OCI-LY7 (cell line): Measurements from ENCODE around the gene CDH2. TPM values are rescaled to one million over a fixed set of nuclear protein-coding genes. Genes with fewer than 3 reads are reported as not detected.

Experiments used
- BruUV-seq: library from RNA; stranded (reverse); fragments of 400-500 nt; replicated peaks from 2 replicates; lab custom pipeline; 2021; lab: Mats Ljungman, UMichigan
- CTCF ChIA-PET: fragments of 300-600 bp; sonication (Branson Sonifier 250); formaldehyde crosslinking; loops from one replicate; lab custom pipeline; 2022; ENCODE audit warnings: antibody characterized with exemption; ENCODE audit not compliant: unreplicated experiment; lab: Charles Lee
- POLR2A ChIA-PET: fragments of 300-600 bp; sonication (Branson Sonifier 250); formaldehyde crosslinking; loops from one replicate; lab custom pipeline; 2022; ENCODE audit warnings: antibody characterized with exemption; lab: Charles Lee
- DNase-seq: peaks from one replicate; pipeline ENCODE4 v3.0.0-alpha.2; 2015; ENCODE audit warnings: low spot score
- H2AFZ ChIP-seq: fragments of 200-600 bp; sonication (generic), shearing (Covaris generic); 2 replicates; pipeline ENCODE4 v1.6.1; 2014; ENCODE audit warnings: mild to moderate bottlenecking, antibody characterized with exemption, low read length, moderate library complexity
- H3K27ac ChIP-seq: fragments of 200-600 bp; sonication (generic); 2 replicates; pipeline ENCODE4 v1.5.1; 2014; ENCODE audit warnings: mixed run types, low read depth, mild to moderate bottlenecking, moderate library complexity, low read length, inconsistent platforms; ENCODE audit not compliant: poor library complexity, severe bottlenecking
- H3K36me3 ChIP-seq: fragments of 200-600 bp; sonication (generic); 2 replicates; pipeline ENCODE4 v1.6.1; 2014; ENCODE audit warnings: mild to moderate bottlenecking, antibody characterized with exemption, low read length, moderate library complexity, mixed read lengths; ENCODE audit not compliant: insufficient read depth
- H3K4me1 ChIP-seq: fragments of 200-600 bp; sonication (generic); 2 replicates; pipeline ENCODE4 v1.5.1; 2014; ENCODE audit warnings: mild to moderate bottlenecking, low read length; ENCODE audit not compliant: insufficient read depth, poor library complexity, severe bottlenecking
- H3K4me2 ChIP-seq: fragments of 200-600 bp; sonication (generic); 2 replicates; pipeline ENCODE4 v1.6.1; 2014; ENCODE audit warnings: mild to moderate bottlenecking, low read length
- H3K4me3 ChIP-seq: fragments of 200-600 bp; sonication (generic); 2 replicates; pipeline ENCODE4 v1.5.1; 2014; ENCODE audit warnings: mild to moderate bottlenecking, low read depth, low read length; ENCODE audit not compliant: poor library complexity, severe bottlenecking
- H3K79me2 ChIP-seq: fragments of 200-600 bp; sonication (generic); 2 replicates; pipeline ENCODE4 v1.6.1; 2016; ENCODE audit warnings: low read depth, mild to moderate bottlenecking, low read length, moderate library complexity, mixed read lengths; ENCODE audit not compliant: insufficient read depth
- H3K9me2 ChIP-seq: fragments of 200-600 bp; sonication (generic); 2 replicates; pipeline ENCODE4 v1.6.1; 2016; ENCODE audit warnings: mild to moderate bottlenecking, low read length, mixed read lengths; ENCODE audit not compliant: insufficient read depth
- H3K9me3 ChIP-seq: fragments of 200-600 bp; sonication (generic); 2 replicates; pipeline ENCODE4 v1.6.1; 2014; ENCODE audit warnings: mild to moderate bottlenecking, mixed run types, low read length, mixed read lengths
- H4K20me1 ChIP-seq: fragments of 200-600 bp; sonication (generic); 2 replicates; pipeline ENCODE4 v1.6.1; 2014; ENCODE audit warnings: mild to moderate bottlenecking, antibody characterized with exemption, low read length, moderate library complexity, mixed read lengths; ENCODE audit not compliant: insufficient read depth
- EZH2phosphoT487 ChIP-seq: fragments of 200-600 bp; sonication (generic); IDR thresholded peaks from 2 replicates; pipeline ENCODE4 v1.6.1; 2018; ENCODE audit warnings: low read depth, borderline replicate concordance, mild to moderate bottlenecking, mixed run types, antibody characterized with exemption, low read length, moderate library complexity, mixed read lengths
- intact Hi-C: fragments of 100-400 bp; cut with micrococcal nuclease; formaldehyde crosslinking; loops from one replicate; pipeline ENCODE4 v1.10.0; 2022; ENCODE audit not compliant: unreplicated experiment
- total RNA-seq, 2 experiments: library from RNA; depleted of rRNA in 1 of 2; stranded (reverse); fragments of >200 nt in 1 of 2; shearing (Covaris generic) in 1 of 2; gene quantifications; 2 replicates each; pipeline ENCODE4 v1.2.3, GENCODE V29; 2014 to 2022
- TF ChIP-seq, protein P1 (sequence below): fragments of 200-600 bp; sonication (generic); conservative IDR thresholded peaks from 2 replicates; pipeline ENCODE4 v1.5.1; 2014; ENCODE audit warnings: mild to moderate bottlenecking, antibody characterized with exemption, low read length, moderate library complexity, mixed read lengths

Gene CDH2
- total RNA-seq, 2 experiments from 2014 or later = not detected

- Histone ChIP-seq H3K4me2 (no peak overlapping the region), H4K20me1 (no peaks in the 10 kb centered on the region), H3K79me2 (no peaks in the 10 kb centered on the region), H3K9me3 (no peaks in the 10 kb centered on the region), H3K4me3 (no peak overlapping the region), H3K4me1 (no peaks in the 10 kb centered on the region), H3K27ac (no peak overlapping the region), H3K36me3 (no peaks in the 10 kb centered on the region), H2AFZ (no peak overlapping the region), H3K9me2 (no peaks in the 10 kb centered on the region)
- TF ChIP-seq EZH2phosphoT487 = no peak
- TF ChIP-seq, protein P1, sequence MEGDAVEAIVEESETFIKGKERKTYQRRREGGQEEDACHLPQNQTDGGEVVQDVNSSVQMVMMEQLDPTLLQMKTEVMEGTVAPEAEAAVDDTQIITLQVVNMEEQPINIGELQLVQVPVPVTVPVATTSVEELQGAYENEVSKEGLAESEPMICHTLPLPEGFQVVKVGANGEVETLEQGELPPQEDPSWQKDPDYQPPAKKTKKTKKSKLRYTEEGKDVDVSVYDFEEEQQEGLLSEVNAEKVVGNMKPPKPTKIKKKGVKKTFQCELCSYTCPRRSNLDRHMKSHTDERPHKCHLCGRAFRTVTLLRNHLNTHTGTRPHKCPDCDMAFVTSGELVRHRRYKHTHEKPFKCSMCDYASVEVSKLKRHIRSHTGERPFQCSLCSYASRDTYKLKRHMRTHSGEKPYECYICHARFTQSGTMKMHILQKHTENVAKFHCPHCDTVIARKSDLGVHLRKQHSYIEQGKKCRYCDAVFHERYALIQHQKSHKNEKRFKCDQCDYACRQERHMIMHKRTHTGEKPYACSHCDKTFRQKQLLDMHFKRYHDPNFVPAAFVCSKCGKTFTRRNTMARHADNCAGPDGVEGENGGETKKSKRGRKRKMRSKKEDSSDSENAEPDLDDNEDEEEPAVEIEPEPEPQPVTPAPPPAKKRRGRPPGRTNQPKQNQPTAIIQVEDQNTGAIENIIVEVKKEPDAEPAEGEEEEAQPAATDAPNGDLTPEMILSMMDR = no peak
- intact Hi-C loops = no loop called here
- no peak for DNase-seq
- no TSS peak for BruUV-seq
- ChIA-PET POLR2A (no interaction called here), CTCF (no interaction called here)
These were observed 146.5 kb downstream of the CDH2 start for GRCh38 chr18:28030458-28030857.

- Histone ChIP-seq H3K4me3 (no peak overlapping the region), H2AFZ (no peak overlapping the region), H3K36me3 (no peaks in the 10 kb centered on the region), H3K9me2 (no peaks in the 10 kb centered on the region), H3K4me1 (no peaks in the 10 kb centered on the region), H3K4me2 (no peak overlapping the region), H4K20me1 (no peaks in the 10 kb centered on the region), H3K79me2 (no peaks in the 10 kb centered on the region), H3K9me3 (no peaks in the 10 kb centered on the region), H3K27ac (no peak overlapping the region)
- POLR2A ChIA-PET = interaction anchor here (0.6 kb wide), 1 partner anchor 568 kb away, joined by 3 read pairs; no protein-coding TSS in a partner anchor
- no TSS peak for BruUV-seq
- no peak for DNase-seq
- intact Hi-C loops = no loop called here
- no peak for TF ChIP-seq EZH2phosphoT487
- TF ChIP-seq, protein P1 = no peak
- CTCF ChIA-PET = no interaction called here
These were observed 149.2 kb downstream of the CDH2 start for GRCh38 chr18:28027755-28028154.

DNA sequence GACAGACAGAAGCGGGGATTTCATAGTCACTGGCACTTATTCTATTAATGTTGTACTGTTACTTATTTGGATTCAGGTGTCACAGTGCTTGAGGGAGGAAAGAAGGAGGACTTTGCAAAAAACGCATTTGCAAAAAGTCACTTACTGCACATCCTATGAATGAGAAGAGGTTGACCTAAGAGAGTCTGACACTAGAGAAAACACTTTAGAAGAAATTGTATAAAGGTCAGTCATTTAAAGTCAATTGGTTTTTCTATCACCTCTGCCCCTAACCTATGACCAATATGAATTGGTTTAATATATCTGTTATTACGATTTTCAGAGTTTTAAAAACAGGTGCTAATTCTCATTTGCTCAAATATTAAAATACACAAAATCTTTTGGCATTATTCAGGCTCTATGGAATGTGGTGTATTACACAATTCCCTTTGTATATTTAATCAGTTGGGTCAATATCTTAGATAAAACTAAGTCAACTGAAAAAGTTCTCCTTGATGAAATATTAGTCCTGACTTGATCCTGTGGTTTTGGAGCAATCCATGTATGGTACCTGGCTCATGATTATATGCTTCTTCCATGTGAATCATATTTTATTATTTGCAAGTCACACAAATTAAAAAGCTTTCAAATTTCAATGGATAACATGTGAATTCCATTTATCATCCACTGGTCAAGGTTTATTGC, 157.4 kb downstream of the CDH2 start:
- H3K9me2 ChIP-seq = no peaks in the 10 kb centered on the region
- CTCF ChIA-PET = no interaction called here
- TF ChIP-seq, protein P1 = no peak
- TF ChIP-seq EZH2phosphoT487 = no peak
- no peaks in the 10 kb centered on the region for H3K36me3 ChIP-seq
- no TSS peak for BruUV-seq
- H2AFZ ChIP-seq = no peak overlapping the region
- H3K27ac ChIP-seq = no peak overlapping the region
- H3K79me2 ChIP-seq = no peaks in the 10 kb centered on the region
- no peaks in the 10 kb centered on the region for H3K9me3 ChIP-seq
- intact Hi-C loops = no loop called here
- H4K20me1 ChIP-seq = no peaks in the 10 kb centered on the region
- POLR2A ChIA-PET = no interaction called here
- H3K4me3 ChIP-seq = no peak overlapping the region
- no peak for DNase-seq
- H3K4me2 ChIP-seq = no peak overlapping the region
- no peaks in the 10 kb centered on the region for H3K4me1 ChIP-seq
